Endothelial cell of hepatic sinusoid (primary cell): ENCODE results near the gene FKBP6.
"Not testable (repeated sequence)": the region's sequence is repeated elsewhere in the genome, so short reads cannot be mapped to it uniquely, and the experiment has no call there.

Experiments used
- in situ Hi-C: cut with HindIII; loops from 2 replicates; pipeline ENCODE4 v1.10.0; 2017; ENCODE audit warnings: low sequenced_read_pairs

The FKBP6 gene

DNA sequence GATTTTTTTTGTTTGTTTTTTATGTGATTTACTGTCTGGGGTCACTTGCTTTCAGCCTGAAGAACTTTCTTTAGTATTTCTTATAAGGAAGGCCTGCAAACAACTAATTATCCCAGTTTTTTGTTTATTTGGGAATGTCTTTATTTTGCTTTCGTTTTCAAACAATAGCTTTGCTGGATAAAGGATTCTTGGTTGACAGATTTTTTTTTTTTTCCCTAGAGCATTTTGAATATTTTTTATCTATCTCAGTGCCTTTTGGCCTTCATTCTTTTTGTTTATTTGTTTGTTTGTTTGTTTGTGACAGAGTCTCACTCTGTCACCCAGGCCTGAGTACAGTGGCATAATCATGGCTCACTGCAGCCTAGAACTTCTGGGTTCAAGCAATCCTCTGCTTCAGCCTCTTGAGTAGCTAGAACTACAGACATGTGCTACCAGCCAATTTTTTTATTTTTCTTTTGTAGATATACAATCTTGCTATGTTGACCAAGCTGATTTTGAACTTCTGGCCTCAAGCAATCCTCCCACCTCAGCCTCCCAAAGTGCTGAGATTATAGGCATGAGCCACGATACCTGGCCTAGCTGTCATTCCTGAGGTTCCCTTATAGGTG is 59.4 kb downstream of the FKBP6 start:
- in situ Hi-C loops, result no loop called here

DNA sequence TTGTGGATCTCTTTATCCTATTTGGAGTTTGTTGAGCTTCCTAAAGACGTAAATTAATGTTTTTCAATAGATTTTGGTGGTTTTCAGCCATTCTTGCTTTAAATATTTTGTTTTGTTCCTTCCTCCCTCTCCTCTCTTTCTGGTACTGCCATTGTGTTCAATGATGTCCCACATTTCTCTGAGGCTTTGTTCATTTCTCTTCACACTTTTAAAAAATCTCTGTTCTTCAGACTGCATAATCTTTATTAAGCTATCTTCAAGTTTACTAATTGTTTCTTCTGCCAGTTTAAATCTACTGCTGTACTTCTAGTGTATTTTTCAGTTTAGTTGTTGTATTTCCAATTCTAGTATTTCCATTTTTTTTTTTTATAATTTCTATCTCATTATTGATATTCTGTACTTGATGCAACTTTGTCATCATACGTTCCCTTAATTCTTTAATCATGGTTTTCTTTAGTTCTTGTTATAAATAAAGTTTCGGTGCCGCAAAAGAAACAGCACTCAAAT is 60.0 kb downstream of the FKBP6 start:
- in situ Hi-C loops, result no loop called here

DNA sequence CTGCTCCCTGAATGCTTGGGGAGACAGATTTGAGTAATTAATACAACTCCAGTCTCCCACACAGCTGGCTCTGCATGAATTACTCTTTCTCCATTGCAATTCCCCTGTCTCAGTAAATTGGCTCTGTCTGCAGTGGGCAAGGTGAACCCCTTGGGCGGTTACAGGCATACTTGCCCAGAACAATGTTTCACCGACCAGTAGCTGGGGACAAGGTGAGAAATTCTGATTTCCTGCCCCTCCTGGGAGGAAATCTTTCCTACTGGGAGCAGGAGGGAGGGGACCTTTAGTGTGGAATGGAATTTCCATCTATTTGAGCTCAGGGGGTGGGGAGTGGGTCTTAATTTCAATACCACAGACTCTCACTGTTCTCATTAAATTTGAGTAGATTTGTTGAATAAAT is 63.4 kb downstream of the FKBP6 start:
- in situ Hi-C loops, result no loop called here

- in situ Hi-C loops, result no loop called here
Observed at GRCh38 chr7:73394422-73394821, 66.5 kb downstream of the FKBP6 start.

DNA sequence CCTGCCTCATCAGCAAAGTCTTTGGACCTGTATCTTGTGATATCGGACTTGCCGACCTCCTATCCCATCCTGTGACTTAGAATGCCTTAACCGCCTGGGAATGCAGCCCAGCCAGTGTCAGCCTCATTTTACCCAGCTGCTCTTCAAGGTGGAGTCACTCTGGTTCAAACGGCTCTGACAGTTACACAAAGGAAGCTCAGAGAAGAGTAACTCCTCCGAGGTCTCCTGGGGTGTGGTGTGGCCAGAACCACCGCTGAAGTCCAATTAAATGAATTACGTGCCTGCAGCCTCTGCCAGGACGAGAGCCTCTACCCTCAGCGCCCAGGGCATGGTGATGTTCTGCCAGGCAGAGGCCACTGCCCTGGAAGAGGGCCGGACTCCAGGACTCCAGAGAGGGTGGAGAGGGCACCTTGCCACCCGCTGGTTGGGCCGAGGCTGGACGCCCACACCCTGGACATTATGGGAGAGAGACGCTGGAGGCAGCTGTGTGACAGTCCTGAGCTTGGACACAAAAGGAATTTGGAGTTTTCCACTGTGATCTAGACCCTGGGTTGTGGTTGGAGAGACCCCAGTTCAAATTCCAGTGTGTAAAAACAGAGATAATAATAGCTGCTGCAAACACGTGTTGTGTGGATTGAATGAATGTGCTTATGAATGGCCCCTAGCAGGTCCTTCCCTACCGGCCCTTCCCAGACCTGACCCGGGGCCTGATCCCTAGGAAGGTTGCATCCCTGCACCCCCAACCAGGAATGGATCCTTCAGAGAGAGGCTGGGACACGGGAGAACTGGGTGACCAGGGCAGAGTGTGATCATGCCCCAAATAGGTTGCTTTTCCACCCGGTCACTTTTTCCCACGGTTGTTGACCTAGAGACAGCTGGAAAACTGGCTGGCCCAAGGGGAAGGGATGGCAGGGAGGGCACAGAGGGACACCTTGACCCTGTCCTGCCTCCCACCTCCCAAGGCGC is 67.9 kb downstream of the FKBP6 start:
- in situ Hi-C loops, result no loop called here

DNA sequence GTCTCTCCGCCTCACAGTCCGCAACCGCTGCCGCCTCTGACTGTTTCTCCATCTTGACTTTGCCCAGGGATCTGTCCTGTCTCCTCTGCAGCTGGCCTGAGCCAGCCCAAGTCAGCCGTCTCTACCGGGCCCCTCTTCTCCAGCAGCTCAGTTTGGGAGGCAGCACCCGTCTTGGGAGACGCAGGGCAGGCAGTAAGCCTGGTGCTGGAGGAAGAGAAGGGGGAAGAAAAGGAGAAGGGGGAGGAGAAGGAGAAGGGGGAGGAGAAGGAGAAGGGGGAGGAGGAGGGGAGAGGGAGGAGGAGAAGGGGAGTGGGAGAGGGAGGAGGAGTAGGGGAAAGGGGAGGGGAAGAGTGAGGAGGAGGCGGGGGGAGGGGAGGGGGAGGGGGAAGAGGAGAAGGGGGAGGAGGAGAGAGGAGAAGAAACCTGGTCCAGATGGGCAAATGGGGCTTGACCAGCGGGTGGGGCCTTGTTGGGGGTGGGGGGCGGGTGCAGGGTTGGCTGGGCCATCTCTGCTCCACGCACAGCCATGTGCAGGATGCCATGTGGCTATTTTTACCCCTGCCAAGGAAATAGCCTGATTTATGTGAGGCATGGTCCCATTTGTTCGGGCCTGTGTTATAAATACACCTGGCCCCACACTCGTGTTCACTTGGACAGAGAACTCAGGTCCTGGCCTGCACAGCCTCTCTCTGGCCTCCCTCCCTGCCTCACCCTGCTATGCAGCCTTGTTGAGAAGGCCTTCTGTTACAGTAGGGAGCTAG is 69.7 kb downstream of the FKBP6 start:
- in situ Hi-C loops, result no loop called here

GRCh38 chr7:73399185-73400050 is 71.5 kb downstream of the FKBP6 start:
- in situ Hi-C loops, result not testable (repeated sequence)

- in situ Hi-C loops, result not testable (repeated sequence)
Observed at GRCh38 chr7:73404860-73405259, 76.9 kb downstream of the FKBP6 start.
